ENCODE measurements around the gene NCCRP1. TPM values are rescaled to one million over a fixed set of nuclear protein-coding genes. Genes with fewer than 3 reads are reported as not detected.

Gene NCCRP1
- total and polyA plus RNA-seq, 8 donors = 0.96 to 8.5 (median 3.2) TPM

DNA sequence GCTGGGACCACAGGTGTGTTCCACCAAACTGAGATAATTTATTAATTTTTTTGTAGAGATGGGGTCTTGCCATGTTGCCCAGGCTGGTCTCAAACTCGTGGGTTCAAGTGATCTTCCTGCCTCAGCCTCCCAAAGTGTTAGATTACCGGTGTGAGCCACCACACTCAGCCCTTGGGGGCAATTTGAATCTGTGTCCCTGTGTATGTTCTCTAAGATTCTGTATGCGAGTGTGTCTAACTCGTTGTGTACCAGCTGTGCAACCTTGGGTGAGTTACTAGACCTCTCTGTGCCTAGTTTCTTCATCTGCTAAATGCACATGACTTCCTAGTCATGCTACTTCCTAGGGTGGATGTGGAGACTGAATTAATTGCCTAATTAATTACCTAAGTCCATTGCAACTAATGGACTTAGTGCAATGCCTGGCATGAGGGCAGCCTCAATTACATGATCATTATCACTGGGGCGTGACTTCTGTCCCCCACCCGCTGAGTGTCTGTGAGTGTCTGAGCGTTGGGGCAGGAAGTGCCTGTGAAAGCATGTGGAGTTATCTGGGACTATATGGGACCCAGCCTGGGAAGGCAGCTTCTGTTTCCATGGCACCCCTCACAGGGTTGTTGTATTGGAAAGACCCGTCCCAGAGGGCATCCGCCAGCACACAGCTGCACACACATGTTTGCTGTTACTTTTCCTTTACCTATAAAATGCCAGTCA lies 1.8 kb upstream of the NCCRP1 start:
- FAIRE-seq (no peak), ATAC-seq (peak in 3 of 4 donors; percentile 5 to 10 (median 9)), DNase-seq (peak in 2 of 6 donors; percentile 33 to 69)
- intact Hi-C loops (cut with DNase I) = no loop called here
- Histone ChIP-seq H3K27ac (peak overlapping the region; percentile 38 to 60 (median 54)), H3K4me3 (no peak overlapping the region), H3K36me3 (no peaks in the 10 kb centered on the region), H3K27me3 (no peaks in the 10 kb centered on the region), H3K4me1 (peaks cover 7 to 24% (median 10%) of the 10 kb centered on the region in 3 donors), H3K9me3 (no peaks in the 10 kb centered on the region)
- no peak for TF ChIP-seq CTCF (IDR thresholded peaks at IDR 0.05)
- 38 to 41% methylated on average over 9 of the region's 9 CpGs for WGBS, 2 donors

DNA sequence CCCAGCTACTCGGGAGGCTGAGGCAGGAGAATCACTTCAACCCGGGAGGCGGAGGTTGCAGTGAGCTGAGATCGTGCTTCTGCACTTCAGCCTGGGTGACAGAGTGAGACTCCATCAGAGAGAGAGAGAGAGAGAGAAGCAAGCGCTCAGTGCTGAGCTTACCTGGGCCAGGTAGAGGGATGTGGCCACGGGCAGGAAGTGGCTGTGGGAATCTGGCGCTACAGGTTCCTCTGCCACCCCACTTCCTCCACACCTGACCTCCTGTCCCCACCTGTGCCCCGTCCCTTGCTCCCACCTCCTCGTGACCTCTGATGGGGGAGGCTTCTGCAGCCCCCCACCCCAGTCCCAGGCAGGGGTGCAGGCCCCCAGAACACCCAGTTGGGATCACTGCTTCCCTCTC lies 1.0 kb upstream of the NCCRP1 start:
- WGBS, 2 donors = 20% methylated on average over 5 to 9 of the region's 9 CpGs
- no peaks in the 10 kb centered on the region for H3K27me3 ChIP-seq
- no peak for FAIRE-seq
- DNase-seq = peak in 3 of 6 donors; percentile 43 to 72 (median 49)
- intact Hi-C loops (cut with DNase I) = no loop called here
- peak overlapping the region; percentile 38 to 60 (median 54) for H3K27ac ChIP-seq
- H3K4me1 ChIP-seq = peaks cover 7 to 24% (median 10%) of the 10 kb centered on the region in 3 donors
- no peaks in the 10 kb centered on the region for H3K9me3 ChIP-seq
- no peaks in the 10 kb centered on the region for H3K36me3 ChIP-seq
- ATAC-seq = peak in 2 of 4 donors; percentile 7 to 25
- no peak for TF ChIP-seq CTCF (IDR thresholded peaks at IDR 0.05)
- no peak overlapping the region for H3K4me3 ChIP-seq

DNA sequence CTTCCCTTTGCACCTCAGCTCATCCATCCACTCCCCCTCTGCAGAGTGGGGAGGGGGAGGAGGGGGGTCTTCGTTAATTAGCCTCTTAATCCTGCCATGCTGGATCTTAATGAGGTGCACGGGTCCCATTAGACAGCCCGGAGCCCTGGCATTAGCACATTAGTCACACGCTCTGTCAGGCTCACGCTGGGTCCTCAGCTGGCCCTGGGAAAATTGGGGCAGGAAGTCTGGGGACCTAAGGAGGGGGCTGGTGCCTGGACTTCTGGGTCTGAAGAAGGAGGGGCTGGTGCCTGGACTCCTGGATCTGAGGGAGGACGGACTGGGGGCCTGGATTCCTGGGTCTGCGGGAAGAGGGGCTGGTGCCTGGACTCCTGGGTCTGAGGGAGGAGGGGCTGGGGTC lies 444 bp upstream of the NCCRP1 start:
- FAIRE-seq = no peak
- Histone ChIP-seq H3K36me3 (no peaks in the 10 kb centered on the region), H3K27me3 (no peaks in the 10 kb centered on the region), H3K27ac (peak overlapping the region in 3 of 4 donors; percentile 50 to 60 (median 58)), H3K9me3 (no peaks in the 10 kb centered on the region), H3K4me3 (no peak overlapping the region), H3K4me1 (peaks cover 7 to 24% (median 10%) of the 10 kb centered on the region in 3 donors)
- ATAC-seq = no peak
- peak in 2 of 6 donors; percentile 33 to 62 for DNase-seq
- intact Hi-C loops (cut with DNase I) = no loop called here
- WGBS, 2 donors = 12 to 16% methylated on average over 7 of the region's 7 CpGs
- no peak for TF ChIP-seq CTCF (IDR thresholded peaks at IDR 0.05)

- WGBS, 2 donors = 19 to 24% methylated on average over 5 of the region's 5 CpGs
- DNase-seq = peak in 5 of 6 donors; percentile 48 to 75 (median 59)
- Histone ChIP-seq H3K4me1 (peaks cover 7 to 24% (median 10%) of the 10 kb centered on the region in 3 donors), H3K4me3 (no peak overlapping the region), H3K36me3 (no peaks in the 10 kb centered on the region), H3K27ac (peak overlapping the region in 3 of 4 donors; percentile 61 to 89 (median 62)), H3K9me3 (no peaks in the 10 kb centered on the region), H3K27me3 (no peaks in the 10 kb centered on the region)
- intact Hi-C loops (cut with DNase I) = no loop called here
- no peak for FAIRE-seq
- ATAC-seq = no peak
- TF ChIP-seq CTCF (IDR thresholded peaks at IDR 0.05) = no peak
Observed at GRCh38 chr19:39197808-39198207, 1.0 kb downstream of the NCCRP1 start.

DNA sequence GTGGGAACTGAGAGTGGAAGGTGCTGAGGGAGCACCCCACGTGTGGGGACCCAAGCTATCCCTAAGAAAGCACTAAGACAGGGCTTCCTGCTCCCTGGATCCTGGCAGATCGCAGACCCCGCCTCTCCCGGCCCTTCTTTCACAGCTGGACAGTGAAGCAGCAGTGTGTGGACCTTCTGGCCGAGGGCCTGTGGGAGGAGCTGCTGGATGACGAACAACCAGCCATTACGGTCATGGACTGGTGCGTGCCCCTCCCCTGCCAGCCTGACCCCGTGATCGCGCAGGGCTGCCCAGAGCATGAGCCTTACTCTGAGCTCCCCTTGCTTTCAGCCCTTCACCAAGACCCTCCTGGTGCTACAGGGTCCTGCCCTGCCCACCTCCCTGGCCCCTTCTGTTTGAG lies 2.3 kb downstream of the NCCRP1 start:
- H3K27me3 ChIP-seq = no peaks in the 10 kb centered on the region
- no peak for TF ChIP-seq CTCF (IDR thresholded peaks at IDR 0.05)
- no peaks in the 10 kb centered on the region for H3K9me3 ChIP-seq
- FAIRE-seq = no peak
- DNase-seq = peak; percentile 81 to 95 (median 93)
- 30 to 34% methylated on average over 11 of the region's 11 CpGs for WGBS, 2 donors
- H3K27ac ChIP-seq = peak overlapping the region; percentile 46 to 89 (median 62)
- H3K36me3 ChIP-seq = no peaks in the 10 kb centered on the region
- no peak overlapping the region for H3K4me3 ChIP-seq
- peak; percentile 65 to 81 (median 68) for ATAC-seq
- peaks cover 7 to 19% (median 7%) of the 10 kb centered on the region in 3 donors for H3K4me1 ChIP-seq
- intact Hi-C loops (cut with DNase I) = no loop called here

Measured in pancreas (tissue), 10 donors.